ENCODE measurements around the gene SMIM5. TPM values are rescaled to one million over a fixed set of nuclear protein-coding genes. Genes with fewer than 3 reads are reported as not detected.

Gene SMIM5
- total RNA-seq, 1 experiment from 2014 or later = 0.24 TPM

- no peak overlapping the region for H2BK120ac ChIP-seq (ENCODE audit: low read depth, low read length, poor library complexity, severe bottlenecking)
- no CpG with 5 or more reads among the region's 24 CpGs for whole genome bisulfite sequencing (ENCODE audit: extremely low coverage, insufficient read length, low lambda C conversion rate)
- H3K27me3 Mint-ChIP-seq (ENCODE audit: low read depth) = no peaks in the 10 kb centered on the region; the same call in 1 of the 2 replicates
- H3K4me2 ChIP-seq (ENCODE audit: insufficient read depth, insufficient read length, low read length) = no peak overlapping the region
- no peaks in the 10 kb centered on the region for H3K23me2 ChIP-seq (ENCODE audit: insufficient read length, low read depth, low read length, poor library complexity, severe bottlenecking)
- DNase-seq = no peak
- no peak for TF ChIP-seq CTCF (conservative IDR thresholded peaks at IDR 0.05)
- H3K18ac ChIP-seq (ENCODE audit: insufficient read length, low read depth, low read length) = no peak overlapping the region
- no peaks in the 10 kb centered on the region for H3K36me3 Mint-ChIP-seq (ENCODE audit: insufficient read depth in 1 of 3, low read depth in 3 of 3)
- peaks cover 0 to 5% of the 10 kb centered on the region in 2 experiments; a peak in 1 of 4 replicates for H3K4me1 Mint-ChIP-seq
- H2BK5ac ChIP-seq (ENCODE audit: insufficient read length, low read length) = no peak overlapping the region
- H2BK20ac ChIP-seq (ENCODE audit: low read depth, low read length, poor library complexity, severe bottlenecking) = no peak overlapping the region
- H3K14ac ChIP-seq (ENCODE audit: insufficient read depth, low read length) = no peak overlapping the region
- H2AFZ ChIP-seq (ENCODE audit: low read length) = no peak overlapping the region
- no peak overlapping the region for H3K23ac ChIP-seq (ENCODE audit: insufficient read length, low read depth, low read length)
- H3K9me3 Mint-ChIP-seq = no peaks in the 10 kb centered on the region
- H3K4me1 ChIP-seq (ENCODE audit: insufficient read depth, low read length) = no peaks in the 10 kb centered on the region
- no peak overlapping the region for H3T11ph ChIP-seq (ENCODE audit: low read length)
- H3K79me2 ChIP-seq (ENCODE audit: insufficient read depth, low read length) = no peaks in the 10 kb centered on the region
- H3K27ac ChIP-seq (ENCODE audit: insufficient read length, low read depth, low read length) = no peak overlapping the region
- H4K5ac ChIP-seq (ENCODE audit: insufficient read length, low read depth, low read length) = no peak overlapping the region
- H3K56ac ChIP-seq (ENCODE audit: insufficient read length, low read depth, low read length) = no peak overlapping the region
- no peak overlapping the region for H4K8ac ChIP-seq (replicated peaks; ENCODE audit: insufficient read length, low read depth, low read length)
- H4K20me1 ChIP-seq (ENCODE audit: control insufficient read depth, insufficient read depth, insufficient read length) = no peaks in the 10 kb centered on the region
- H3K9me3 ChIP-seq (ENCODE audit: control insufficient read depth, low read depth, low read length) = no peaks in the 10 kb centered on the region
- H3K27me3 ChIP-seq (ENCODE audit: insufficient read depth, low read length) = no peaks in the 10 kb centered on the region
- H2AK5ac ChIP-seq (ENCODE audit: insufficient read length, low read length) = no peak overlapping the region
- no peak overlapping the region for H3K27ac Mint-ChIP-seq
- H3K9ac ChIP-seq (ENCODE audit: extremely low read depth, insufficient read length, low read length) = no peak overlapping the region
- H2BK15ac ChIP-seq (ENCODE audit: low read depth, low read length) = no peak overlapping the region
- H3K4me3 Mint-ChIP-seq = no peak overlapping the region
- no peak overlapping the region for H2BK12ac ChIP-seq (ENCODE audit: insufficient read length, low read depth, low read length)
- H3K79me1 ChIP-seq (ENCODE audit: insufficient read depth, low read depth, low read length, poor library complexity, severe bottlenecking) = no peaks in the 10 kb centered on the region
- no peak overlapping the region for H4K91ac ChIP-seq (ENCODE audit: insufficient read length, low read depth, low read length)
- no peak overlapping the region for H3K4ac ChIP-seq (ENCODE audit: low read depth, low read length)
Measured at GRCh38 chr17:75616521-75617122, 16.6 kb upstream of the SMIM5 start.

All from H9 (cell line).